Eye (tissue), 1 donor: Measurements from ENCODE around the gene ZMYND15.
A peak's percentile ranks its signal among the peaks of the same experiment; 100 is the strongest.

Source experiments
- DNase-seq: peaks from one replicate; pipeline ENCODE4 v3.0.0-alpha.2; 2015

The ZMYND15 gene

DNA sequence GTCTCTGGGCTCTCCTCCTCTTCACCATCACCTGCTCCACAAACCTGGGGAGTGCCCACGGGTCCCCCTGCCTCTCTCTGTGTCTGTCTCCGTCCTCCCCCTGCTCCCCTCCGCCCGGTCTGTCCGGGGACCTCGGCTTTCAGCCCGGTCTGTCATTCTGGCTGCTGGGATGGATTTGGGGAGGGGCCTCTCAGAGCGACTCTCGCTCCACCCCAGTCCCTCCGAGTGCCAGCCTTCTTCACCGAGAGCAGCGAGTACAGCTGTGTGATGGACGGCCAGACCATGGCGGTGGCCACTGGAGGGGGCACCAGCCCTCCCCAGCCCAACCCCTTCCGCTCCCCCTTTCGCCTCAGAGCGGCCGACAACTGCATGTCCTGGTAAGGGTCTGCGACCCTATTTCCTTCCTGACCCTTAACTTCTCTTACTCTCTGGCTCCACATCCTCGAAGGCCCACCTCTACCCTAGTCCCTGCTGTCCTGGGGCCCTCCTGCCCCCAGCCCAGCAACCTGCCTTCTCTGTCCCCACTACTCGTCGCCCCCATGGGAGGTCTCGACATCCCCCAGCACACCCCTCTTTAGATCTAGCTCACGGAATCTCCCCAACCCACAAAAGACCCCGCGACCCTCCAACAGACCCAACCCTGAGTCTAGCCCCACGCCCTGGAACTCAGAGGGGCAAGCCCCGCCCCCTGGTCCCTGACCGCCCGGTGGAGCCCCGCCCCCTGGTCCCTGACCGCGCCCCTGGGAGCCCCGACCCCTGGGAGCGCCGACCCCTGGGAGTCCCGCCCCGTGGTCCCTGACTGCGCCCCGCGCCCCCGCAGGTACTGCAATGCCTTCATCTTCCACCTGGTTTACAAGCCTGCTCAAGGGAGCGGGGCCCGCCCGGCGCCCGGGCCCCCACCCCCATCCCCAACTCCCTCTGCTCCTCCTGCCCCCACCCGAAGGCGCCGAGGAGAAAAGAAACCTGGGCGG lies 5.7 kb downstream of the ZMYND15 start:
- DNase-seq = peak; percentile 14

DNA sequence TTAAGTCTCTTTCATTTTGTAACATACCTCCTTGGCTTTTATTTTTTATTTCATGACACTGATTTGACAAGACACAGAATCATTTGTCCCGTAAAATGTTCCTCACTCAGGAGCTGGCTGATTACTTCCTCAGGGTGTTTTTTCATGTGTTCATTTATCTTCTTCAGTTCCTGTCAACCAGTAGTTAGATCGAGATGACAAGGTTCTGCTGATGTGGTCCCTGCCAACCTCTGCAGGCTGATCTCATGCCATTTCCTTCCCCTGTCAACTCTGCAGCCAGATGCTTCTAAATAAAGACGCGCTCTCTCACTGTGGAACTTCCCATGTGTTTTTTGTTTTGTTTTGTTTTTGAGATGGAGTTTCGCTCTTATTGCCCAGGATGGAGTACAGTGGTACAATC lies 8.2 kb downstream of the ZMYND15 start:
- DNase-seq = peak; percentile 7

DNA sequence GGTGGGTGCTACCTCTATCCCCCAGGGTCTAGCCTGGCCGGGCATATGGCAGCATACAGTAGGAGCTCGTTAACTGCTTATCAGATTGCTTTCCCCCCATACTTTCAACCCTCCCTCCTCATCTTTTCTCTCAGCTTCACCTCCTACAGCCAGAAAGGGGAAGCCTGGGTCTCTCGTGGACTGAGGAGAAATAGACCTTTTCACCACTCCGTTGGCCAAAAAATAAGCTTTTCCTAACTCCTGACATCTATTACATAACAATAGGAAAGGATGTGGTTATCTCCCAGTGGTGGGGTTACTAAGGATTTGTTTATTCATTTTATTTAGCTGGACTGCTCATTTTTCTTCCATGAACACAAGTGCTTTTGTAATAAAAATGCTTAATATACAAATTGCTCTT lies 9.1 kb downstream of the ZMYND15 start:
- DNase-seq = no peak

DNA sequence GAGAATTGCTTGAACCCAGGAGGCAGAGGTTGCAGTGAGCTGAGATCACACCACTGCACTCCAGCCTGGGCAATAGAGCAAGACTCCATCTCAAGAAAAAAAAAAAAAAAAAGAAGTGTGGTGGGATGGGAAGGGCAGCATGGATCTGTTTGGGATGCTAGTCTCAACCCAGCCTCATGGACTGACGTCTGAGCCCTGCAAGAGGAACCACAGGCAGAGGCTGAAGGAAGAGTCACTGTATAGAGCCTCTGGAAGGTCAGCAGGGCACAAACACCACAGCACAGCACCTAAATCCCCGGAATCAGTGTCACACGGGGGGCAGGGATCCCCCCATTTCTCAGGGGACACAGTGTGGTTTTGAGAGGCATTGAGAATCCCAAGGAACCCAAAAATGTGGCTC lies 11.0 kb downstream of the ZMYND15 start:
- no peak for DNase-seq

DNA sequence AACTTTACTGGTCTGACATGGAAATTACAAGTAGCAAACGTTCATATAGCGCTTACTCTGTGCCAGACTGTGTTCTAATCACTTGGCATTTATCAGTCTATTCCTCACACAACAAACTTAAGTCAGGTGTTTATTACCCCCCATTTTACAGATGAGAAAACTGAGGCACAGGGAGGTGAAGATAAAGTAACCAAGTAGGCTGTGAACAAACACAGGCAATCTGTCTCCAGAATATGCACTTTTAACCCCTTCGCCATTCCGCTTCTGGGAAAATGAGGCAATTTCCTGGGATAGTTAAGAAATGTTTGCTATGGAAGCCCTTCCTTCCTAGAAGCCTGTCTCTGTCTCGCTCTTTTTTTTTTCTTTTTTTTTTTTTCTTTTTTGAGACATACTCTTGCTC lies 12.3 kb downstream of the ZMYND15 start:
- no peak for DNase-seq

DNA sequence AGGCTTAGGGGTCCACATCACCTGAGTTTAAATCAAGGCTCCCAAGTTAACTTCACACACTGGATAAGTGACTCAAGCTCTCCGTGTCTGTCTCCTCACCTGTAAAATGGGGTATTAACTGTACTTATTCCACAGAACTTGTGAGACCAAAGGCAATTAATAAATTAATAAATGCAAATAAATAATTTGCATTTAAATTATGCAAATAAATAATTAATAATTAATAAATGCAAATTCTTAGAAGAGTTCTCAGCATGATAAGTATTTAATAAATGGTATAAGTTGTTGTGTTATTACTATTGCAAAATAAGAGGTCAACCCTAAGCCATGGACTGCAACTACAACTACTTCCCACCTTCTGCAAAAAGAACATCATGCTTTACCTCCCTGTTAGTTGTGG lies 13.8 kb downstream of the ZMYND15 start:
- DNase-seq = no peak

DNA sequence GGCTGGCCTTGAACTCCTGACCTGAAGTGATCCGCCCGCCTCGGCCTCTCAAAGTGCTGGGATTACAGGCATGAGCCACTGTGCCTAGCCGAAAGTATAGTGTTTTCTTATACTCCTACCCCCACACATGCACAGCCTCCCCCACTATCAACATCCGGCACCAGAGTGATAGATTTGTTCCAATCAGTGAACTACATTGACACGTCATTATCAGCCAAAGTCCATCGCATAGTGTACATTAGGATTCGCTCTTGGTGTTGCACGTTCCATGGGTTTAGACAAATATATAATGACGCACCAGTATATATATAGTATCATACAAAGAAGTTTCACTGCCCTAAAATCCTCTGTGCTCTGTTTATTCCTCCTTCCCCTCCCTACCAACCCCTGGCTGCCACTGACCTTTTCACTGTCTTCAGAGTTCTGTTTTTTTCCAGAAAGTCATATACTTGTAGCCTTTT lies 20.2 kb downstream of the ZMYND15 start:
- no peak for DNase-seq

DNA sequence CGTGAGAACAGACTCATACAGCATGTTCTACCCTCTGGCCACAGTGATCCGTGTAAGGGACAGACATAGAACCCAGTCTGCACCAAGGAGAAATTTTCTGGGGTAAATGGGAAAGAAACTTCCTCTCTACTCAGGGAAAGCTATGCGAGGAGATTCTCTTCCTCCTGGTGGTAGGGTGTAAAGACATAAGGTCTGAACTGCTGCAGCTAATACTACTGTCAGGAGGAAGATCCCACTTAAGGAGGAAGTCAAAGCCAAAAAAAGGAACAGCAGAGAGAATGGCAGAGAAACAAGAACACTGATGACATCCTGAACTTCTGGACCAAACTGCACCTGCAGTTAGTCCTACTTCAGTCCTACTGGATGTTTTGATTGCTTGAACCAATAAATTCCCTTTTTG lies 25.0 kb downstream of the ZMYND15 start:
- no peak for DNase-seq

DNA sequence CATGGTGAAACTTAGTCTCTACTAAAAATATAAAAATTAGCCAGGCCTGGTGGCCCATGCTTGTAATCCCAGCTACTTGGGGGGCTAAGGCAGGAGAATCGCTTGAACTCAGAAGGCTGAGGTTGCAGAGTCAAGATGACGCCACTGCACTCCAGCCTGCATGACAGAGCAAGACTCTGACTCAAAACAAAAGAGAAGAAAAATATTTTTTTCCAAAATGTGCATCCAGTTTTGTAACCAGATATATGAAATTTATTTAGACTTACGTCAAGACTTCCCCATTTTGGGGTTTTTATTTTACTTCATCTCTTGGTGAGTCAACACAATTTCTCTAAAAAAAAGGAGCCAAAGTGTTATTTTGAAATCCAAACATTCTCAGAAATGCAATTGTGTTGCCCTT lies 26.6 kb downstream of the ZMYND15 start:
- DNase-seq = no peak

DNA sequence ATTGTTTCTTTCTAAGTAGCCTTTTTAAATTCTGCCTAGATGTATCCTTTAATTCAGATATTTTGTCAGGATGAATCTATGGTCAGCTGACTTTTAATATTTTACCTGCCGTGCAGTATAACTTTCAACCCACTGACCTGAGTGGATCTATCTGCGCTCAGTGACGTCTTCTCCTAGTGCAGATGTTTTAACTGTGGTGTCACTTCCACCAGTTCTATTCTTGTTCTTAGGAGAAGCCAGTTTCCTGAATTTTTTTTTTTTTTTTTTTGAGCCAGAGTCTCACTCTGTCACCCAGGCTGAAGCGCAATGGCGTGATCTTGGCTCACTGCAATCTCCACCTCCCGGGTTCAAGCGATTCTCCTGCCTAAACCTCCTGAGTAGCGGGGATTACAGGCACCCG lies 27.1 kb downstream of the ZMYND15 start:
- no peak for DNase-seq

DNA sequence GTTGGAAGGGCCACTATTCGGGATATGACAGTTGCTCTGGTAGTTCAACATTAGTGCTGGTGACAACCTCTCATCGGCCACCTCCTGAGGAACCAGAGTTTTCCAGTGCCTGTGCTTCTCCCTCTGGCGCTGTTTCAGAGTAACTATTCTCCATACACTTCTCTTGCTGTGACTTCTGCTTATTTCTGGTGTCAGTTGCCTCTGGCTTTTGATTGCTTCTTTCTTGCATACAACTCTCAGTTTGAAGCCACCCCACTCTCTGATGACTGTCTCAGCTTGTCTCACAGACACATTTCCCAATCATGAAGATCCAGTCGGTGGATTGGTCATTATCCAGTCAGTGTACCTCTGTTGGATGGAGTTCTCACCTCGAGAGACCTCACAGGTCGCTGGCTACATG lies 28.7 kb downstream of the ZMYND15 start:
- no peak for DNase-seq

DNA sequence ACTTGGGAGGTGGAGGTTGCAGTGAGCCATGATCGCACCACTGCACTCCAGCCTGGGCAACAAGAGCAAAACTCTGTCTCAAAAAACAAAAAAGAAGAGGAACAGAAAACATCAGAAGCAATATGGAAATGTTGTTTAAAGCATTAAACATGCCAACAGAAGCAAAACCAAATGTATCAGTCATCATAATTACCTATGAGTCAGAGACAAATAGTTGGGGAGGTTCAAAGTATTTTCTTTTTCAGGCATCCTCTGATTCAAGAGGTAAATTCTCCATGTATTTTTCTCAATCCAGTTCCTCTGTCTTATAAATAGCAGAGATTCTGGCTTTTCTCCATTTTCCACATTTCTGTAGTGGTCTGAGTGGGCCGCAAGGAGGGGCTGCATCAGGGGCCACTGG lies 30.0 kb downstream of the ZMYND15 start:
- DNase-seq = no peak

DNA sequence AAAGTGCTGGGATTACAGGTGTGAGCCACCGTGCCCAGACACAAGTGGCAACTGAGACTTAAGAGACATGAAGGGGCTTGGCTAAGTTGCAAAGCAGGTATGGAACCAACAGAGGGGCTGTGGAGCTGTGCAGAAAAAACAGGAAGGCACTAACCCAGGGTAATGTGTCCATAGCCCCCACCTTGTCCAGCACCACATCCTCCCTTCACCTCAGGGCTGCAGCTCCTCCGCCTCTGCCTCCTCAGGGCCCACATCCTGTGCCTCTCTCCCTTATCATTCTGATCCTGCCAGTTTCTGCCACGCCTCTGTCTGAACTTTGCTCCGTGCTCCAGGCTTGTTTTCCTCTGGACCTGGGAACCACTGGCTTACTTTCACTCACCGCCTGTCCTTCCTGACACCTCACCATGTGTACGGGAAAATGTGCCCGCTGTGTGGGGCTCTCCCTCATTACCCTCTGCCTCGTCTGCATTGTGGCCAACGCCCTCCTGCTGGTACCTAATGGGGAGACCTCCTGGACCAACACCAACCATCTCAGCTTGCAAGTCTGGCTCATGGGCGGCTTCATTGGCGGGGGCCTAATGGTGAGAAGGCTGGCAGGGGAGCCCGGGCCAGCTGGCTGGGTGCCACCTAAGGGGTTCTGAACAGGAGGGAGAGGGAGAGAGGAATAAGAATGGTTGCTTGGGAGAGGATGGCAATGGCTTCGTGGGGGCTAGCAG lies 32.0 kb downstream of the ZMYND15 start, which contains the start of gene TM4SF5:
Gene TM4SF5, plus strand, starts transcription at position 368 of the 716 bp plus-strand sequence. Its CDS starts 37 bp downstream, at position 405.
- no peak for DNase-seq

DNA sequence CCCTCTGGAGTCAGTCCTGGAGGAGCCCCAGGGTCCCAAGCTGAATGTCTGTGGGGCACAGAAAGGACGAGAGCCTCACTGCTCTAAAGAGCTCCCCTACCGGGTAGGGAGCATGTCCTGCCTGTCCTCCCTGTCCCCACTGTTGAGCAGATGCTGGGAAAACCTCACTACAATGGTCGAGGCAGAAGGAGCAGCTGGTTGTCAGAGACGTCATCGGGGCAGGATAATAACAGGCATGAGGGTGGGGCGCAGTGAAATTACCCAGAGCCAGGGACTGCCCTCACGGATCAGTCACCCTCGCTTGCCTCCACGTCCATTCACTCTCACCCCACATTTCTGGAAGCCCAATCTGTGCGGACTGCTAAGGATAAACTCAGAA lies 32.6 kb downstream of the ZMYND15 start:
- peak; percentile 22 for DNase-seq

DNA sequence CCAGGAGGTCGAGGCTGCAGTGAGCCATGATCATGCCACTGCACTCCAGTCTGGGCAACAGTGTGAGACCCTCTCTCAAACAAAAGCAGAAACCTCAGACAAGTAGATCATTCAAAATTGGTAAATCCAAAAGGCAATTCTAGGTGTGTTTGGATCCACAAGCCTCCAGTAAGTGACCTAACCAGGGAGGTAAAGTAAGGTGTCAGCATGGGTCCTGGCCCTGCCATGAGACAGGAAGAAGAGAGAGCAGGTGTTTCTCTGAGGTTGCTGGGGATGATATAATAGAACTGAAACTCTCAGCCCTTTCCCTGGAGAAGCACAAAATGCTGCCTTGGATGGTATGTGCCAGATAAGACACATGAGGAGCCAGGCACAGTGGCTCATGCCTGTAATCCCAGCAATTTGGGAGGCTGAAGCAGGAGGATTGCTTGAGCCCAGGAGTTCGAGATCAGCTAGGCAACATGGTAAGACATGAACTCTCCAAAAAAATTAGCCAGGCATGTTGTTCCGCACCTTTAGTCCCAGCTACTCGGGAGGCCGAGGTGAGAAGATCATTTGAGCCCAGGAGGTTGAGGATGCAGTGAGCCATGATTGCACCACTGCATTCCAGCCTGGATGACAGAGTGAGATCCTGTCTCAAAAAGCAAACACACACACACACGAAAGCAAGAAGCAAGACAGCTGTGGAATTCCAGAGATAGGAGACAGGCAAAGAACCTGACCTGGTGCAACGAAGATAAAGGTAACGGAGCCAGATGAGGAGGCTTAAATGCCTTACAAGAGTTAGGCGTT lies 38.5 kb downstream of the ZMYND15 start:
- DNase-seq = no peak

DNA sequence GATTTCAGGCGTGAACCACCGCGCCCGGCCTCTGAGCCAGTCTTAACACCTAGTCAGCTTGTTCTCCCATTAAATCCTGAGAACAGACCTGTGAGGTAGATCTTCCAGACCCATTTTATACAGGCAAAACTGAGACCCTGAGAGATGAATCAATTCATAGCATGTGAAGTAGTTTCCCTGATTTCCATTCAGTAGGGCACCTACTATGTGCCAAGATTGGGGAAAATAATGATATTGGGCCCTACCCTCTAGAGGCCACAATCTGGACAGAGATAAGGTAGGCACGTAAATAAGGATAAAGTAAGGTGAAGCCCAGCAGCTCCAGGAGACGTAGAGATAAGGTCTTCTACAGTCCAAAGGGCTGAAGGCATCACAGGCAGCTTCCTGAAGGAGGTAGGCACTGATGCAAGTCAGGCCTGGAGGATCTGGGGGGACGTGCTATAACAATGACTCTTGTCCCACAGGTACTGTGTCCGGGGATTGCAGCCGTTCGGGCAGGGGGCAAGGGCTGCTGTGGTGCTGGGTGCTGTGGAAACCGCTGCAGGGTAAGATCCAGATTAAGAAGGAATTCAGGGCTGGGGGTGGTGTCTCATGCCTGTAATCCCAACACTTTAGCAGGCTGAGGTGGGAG lies 40.8 kb downstream of the ZMYND15 start:
- DNase-seq = no peak

DNA sequence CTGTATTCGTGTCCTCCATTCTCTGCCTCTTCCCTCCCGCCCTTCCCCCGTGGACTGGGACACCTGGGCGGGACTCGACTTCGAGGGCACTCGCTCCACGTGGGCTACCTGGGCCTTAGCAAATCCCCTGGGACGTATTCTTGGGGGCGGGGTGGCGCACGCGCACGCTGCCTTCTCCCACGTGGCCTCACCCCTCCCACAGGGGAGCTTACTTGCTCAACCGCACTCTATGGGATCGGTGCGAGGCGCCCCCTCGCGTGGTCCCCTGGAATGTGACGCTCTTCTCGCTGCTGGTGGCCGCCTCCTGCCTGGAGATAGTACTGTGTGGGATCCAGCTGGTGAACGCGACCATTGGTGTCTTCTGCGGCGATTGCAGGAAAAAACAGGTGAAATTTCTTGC lies 43.0 kb downstream of the ZMYND15 start:
- DNase-seq = no peak

DNA sequence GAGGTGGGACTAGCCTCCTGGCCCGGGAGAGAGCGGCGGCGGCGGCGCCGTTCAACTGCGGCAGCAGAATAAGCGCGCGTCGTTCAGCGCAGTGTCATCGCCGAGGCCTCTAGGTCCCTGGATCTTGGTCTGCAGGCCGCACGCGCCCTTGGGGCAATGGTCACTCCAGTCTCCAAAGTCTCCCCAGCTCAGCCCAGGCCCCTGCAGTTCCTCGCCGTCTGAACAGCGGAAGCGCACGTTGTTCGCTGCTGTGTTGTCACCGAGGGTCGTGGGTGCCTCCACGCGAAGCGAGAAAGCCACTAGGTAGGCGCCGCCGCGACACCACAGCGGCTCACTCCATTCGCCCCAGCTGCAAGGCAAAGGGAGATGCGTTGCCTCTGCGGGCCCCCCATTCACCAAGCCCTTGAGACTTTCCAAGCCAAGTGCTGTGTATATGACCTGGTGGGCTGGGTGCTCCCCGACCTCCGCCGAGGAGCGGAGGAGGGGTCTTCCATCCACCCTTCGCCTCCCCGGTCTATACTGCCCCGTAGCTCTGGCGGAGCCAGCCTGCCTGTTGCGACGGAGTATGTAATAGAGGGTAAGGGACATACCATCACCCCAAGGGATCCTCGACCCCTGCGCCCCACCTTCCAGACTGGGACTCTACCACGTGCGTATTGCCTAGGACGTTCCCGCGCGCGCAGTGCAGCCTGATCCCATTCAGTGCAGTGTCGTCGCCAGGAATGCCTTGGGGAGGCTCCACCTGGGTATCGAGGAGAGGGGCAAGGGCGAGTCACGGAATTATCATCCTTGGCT lies 45.9 kb downstream of the ZMYND15 start:
- DNase-seq = peak; percentile 55

DNA sequence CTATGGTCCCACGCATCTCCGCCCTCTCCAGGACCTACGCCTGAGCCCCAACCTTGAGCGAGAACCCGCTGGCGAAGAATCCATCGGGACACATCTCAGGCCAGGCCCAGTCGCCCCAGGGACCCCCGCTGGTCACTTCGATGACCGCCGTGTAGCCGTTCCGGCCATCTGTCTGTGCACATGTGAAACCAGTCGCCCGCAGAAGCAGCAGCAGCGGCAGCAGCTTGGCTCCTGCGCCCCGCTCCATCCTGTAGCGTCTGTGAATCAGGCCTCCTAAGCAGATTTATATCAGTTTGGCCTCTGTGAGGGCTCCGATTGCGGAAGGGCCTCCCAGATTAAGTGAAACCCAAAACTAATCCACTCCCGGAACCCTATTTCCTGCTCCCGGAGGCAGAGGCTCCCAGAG lies 46.5 kb downstream of the ZMYND15 start, which contains the start of gene VMO1:
Gene VMO1, minus strand, starts transcription at position 259 of the 406 bp plus-strand sequence. Its CDS starts 12 bp downstream, at position 247.
- DNase-seq = peak; percentile 63

DNA sequence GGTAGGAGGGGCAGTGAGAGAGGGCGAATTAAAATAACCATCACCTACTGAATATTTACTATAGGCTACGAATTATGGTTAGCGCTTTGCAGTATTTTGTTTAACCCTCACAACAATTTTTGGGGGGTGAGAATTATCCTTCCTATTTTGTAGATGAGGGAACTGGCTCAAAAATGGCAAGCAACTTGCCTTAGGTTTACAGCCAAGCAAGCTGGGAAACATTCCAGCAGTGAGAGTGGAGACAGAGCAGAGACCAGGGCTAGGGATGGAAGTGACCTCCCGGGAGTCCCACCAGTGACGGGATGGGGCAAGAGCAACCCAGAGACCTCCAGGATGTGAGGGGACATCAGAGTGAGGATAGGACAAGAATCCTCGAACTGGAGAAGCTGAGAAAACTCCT lies 46.9 kb downstream of the ZMYND15 start:
- DNase-seq = peak; percentile 16

DNA sequence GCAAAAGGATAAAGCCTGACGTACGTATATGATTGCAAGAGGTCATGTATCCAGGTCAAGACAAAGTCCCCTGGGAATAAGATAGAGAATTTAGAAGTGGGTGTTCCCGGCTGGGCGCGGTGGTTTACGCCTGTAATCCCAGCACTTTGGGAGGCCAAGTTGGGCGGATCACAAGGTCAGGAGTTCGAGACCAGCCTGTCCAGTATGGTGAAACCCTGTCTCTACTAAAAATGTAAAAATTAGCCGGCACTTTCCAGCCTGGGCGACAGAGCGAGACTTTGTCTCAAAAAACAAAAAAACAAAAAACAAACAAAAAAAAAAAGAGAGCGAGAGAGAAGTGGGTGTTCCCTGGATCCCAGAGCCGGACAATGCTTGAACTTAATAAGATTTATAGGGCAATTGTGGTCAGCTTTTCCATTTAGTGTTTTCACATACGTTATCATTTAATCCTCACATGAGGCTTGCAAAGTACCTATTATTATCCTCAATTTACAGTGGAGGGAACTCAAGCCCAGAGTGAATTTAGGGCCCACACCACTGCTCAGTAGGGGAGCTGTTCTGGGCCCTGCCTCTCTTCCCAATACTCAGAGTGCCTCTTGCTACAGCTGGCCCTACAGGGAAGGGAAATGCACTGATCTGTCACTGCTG lies 48.6 kb downstream of the ZMYND15 start:
- no peak for DNase-seq
